PC-3 (cell line): ENCODE measurements around the gene CYLD. TPM values are rescaled to one million over a fixed set of nuclear protein-coding genes. Genes with fewer than 3 reads are reported as not detected.

ENCODE experiments used
- ATAC-seq: fragments of 200-7000 bp; cut with Tn5 transposase; 2 replicates; pipeline ENCODE4 v1.9.1; 2020; ENCODE audit warnings: mild to moderate bottlenecking, moderate library complexity
- BruUV-seq: library from RNA; stranded (reverse); fragments of 400-500 nt; replicated peaks from 2 replicates; lab custom pipeline; 2021; lab: Mats Ljungman, UMichigan
- CTCF ChIA-PET: fragments of 300-600 bp; sonication (Branson Sonifier 250); formaldehyde crosslinking; loops from one replicate; lab custom pipeline; 2022; ENCODE audit warnings: antibody characterized with exemption; lab: Charles Lee
- POLR2A ChIA-PET: fragments of 300-600 bp; sonication (Branson Sonifier 250); formaldehyde crosslinking; loops from one replicate; lab custom pipeline; 2022; ENCODE audit warnings: antibody characterized with exemption; ENCODE audit not compliant: unreplicated experiment; lab: Charles Lee
- DNase-seq: peaks from one replicate; pipeline ENCODE4 v3.0.0-alpha.2; 2015
- H2AFZ ChIP-seq: fragments of 300-600 bp; sonication (generic); 2 replicates; pipeline ENCODE4 v1.6.0; 2016; ENCODE audit warnings: antibody characterized with exemption, low read length
- H3F3A ChIP-seq: fragments of 300-600 bp; sonication (generic); one replicate; pipeline ENCODE4 v1.6.0; 2017; ENCODE audit warnings: antibody characterized with exemption, low read length, control low read depth, mild to moderate bottlenecking; ENCODE audit not compliant: unreplicated experiment
- H3K27ac ChIP-seq: fragments of 300-600 bp; sonication (generic); 2 replicates; pipeline ENCODE4 v1.5.1; 2016; ENCODE audit warnings: mild to moderate bottlenecking, low read length
- H3K27me3 ChIP-seq: fragments of 300-600 bp; sonication (generic); 2 replicates; pipeline ENCODE4 v1.6.1; 2016; ENCODE audit warnings: low read length, mixed read lengths
- H3K36me3 ChIP-seq: fragments of 300-600 bp; sonication (generic); 2 replicates; pipeline ENCODE4 v1.6.1; 2016; ENCODE audit warnings: low read depth, mixed run types, low read length, mixed read lengths
- H3K4me1 ChIP-seq: fragments of 300-600 bp; sonication (generic); 2 replicates; pipeline ENCODE4 v1.5.1; 2016; ENCODE audit warnings: low read length; ENCODE audit not compliant: insufficient read depth
- H3K4me2 ChIP-seq: fragments of 300-600 bp; sonication (generic); 2 replicates; pipeline ENCODE4 v1.6.0; 2016; ENCODE audit warnings: low read length
- H3K4me3 ChIP-seq: fragments of 300-600 bp; sonication (generic); 2 replicates; pipeline ENCODE4 v1.5.1; 2016; ENCODE audit warnings: mild to moderate bottlenecking, low read length, mixed read lengths
- H3K79me2 ChIP-seq: fragments of 300-600 bp; sonication (generic); 2 replicates; pipeline ENCODE4 v1.6.1; 2017; ENCODE audit warnings: low read length, mixed read lengths
- H3K9ac ChIP-seq: fragments of 300-600 bp; sonication (generic); 2 replicates; pipeline ENCODE4 v1.6.0; 2016; ENCODE audit warnings: mild to moderate bottlenecking, low read length
- H3K9me2 ChIP-seq: fragments of 300-600 bp; sonication (generic); replicated peaks from 2 replicates; pipeline ENCODE4 v1.6.1; 2016; ENCODE audit warnings: mixed run types, low read length, mixed read lengths
- H3K9me3 ChIP-seq: fragments of 300-600 bp; sonication (generic); 2 replicates; pipeline ENCODE4 v1.6.1; 2016; ENCODE audit warnings: low read length, mixed read lengths
- H4K20me1 ChIP-seq: fragments of 300-600 bp; sonication (generic); 2 replicates; pipeline ENCODE4 v1.6.1; 2016; ENCODE audit warnings: low read length, mixed read lengths
- CTCF ChIP-seq: fragments of 300-600 bp; sonication (generic); conservative IDR thresholded peaks from 2 replicates; pipeline ENCODE4 v1.5.1; 2017; ENCODE audit warnings: antibody characterized with exemption, low read depth, mild to moderate bottlenecking, low read length
- EZH2 ChIP-seq: fragments of 300-600 bp; sonication (generic); IDR thresholded peaks from one replicate; pipeline ENCODE4 v1.6.1; 2017; ENCODE audit warnings: antibody characterized with exemption, mild to moderate bottlenecking, low read length; ENCODE audit not compliant: unreplicated experiment
- EZH2phosphoT487 ChIP-seq: fragments of 300-600 bp; sonication (generic); IDR thresholded peaks from 2 replicates; pipeline ENCODE4 v1.6.1; 2018; ENCODE audit warnings: mild to moderate bottlenecking, antibody characterized with exemption, low read length, borderline replicate concordance
- intact Hi-C: fragments of 100-400 bp; cut with micrococcal nuclease; formaldehyde crosslinking; loops from 2 replicates; pipeline ENCODE4 v1.9.0; 2023
- total RNA-seq: library from RNA; depleted of rRNA; stranded (reverse); fragments of >200 nt; gene quantifications from 2 replicates; pipeline ENCODE4 v1.2.3, GENCODE V29; 2014

The CYLD gene
- total RNA-seq, 1 experiment from 2014 or later: 8.6 TPM

- intact Hi-C loops: loop anchor here (1.0 to 2.0 kb wide), 3 partner anchors 64 to 432 kb away; partner anchors contain the start of gene CYLD
- H2AFZ ChIP-seq: peak overlapping the region; percentile 90
- no peaks in the 10 kb centered on the region for H4K20me1 ChIP-seq
- no peaks in the 10 kb centered on the region for H3K79me2 ChIP-seq
- no peaks in the 10 kb centered on the region for H3F3A ChIP-seq
- no peak overlapping the region for H3K27ac ChIP-seq
- TF ChIP-seq EZH2phosphoT487 (no peak), EZH2 (no peak), CTCF (peak; percentile 86)
- no TSS peak for BruUV-seq
- no peaks in the 10 kb centered on the region for H3K9me2 ChIP-seq
- ChIA-PET CTCF (interaction anchor here (0.6 to 1.3 kb wide), 11 partner anchors 17 to 244 kb away, joined by 3 to 21 read pairs (median 4); partner anchors contain the start of gene CYLD), POLR2A (interaction anchor here (0.6 kb wide), 1 partner anchor 56 kb away, joined by 3 read pairs; no protein-coding TSS in a partner anchor)
- H3K27me3 ChIP-seq: no peaks in the 10 kb centered on the region
- no peaks in the 10 kb centered on the region; the same call in 1 of the 2 replicates for H3K36me3 ChIP-seq
- H3K4me3 ChIP-seq: peak overlapping the region; percentile 65
- H3K9me3 ChIP-seq: no peaks in the 10 kb centered on the region
- H3K4me2 ChIP-seq: peak overlapping the region; percentile 89
- DNase-seq (peak; percentile 84), ATAC-seq (peak; percentile 95)
- H3K9ac ChIP-seq: no peak overlapping the region
- no peaks in the 10 kb centered on the region for H3K4me1 ChIP-seq
Observed at GRCh38 chr16:50806099-50807062, 64.5 kb downstream of the CYLD start.

DNA sequence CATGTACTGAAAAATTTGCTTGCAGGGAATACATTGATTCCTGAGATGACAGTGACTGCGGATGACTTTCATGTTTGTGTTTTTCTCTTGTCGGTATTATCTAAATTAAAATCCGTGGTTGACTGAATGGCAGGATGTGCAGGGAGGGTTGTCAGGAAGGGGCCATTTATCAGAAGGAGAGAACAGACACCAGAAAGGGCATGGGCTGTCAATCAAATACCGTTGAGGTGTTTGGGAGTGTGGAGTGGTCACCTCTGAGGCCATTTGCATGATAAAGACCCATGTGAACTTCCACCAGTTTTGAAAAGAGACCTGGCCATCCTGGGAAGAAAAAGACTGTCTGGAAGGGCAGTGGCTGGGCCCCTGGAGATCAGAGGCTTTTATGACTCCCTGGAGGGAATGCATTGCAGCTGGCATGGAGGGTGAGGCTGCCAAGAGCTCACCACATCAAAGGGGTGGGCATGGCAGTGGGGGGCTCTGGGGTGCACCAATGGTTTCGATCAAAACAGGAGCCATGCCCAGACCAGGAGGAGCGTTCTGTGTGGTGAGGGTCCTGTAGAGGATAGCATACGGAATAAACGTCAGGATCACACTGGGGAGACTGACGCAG is 67.1 kb downstream of the CYLD start:
- intact Hi-C loops: no loop called here
- TF ChIP-seq EZH2phosphoT487: no peak
- TF ChIP-seq EZH2: no peak
- TF ChIP-seq CTCF: no peak
- ATAC-seq (no peak), DNase-seq (no peak)
- Histone ChIP-seq H4K20me1 (no peaks in the 10 kb centered on the region), H3K4me1 (no peaks in the 10 kb centered on the region), H3K9me3 (no peaks in the 10 kb centered on the region), H3K27ac (no peak overlapping the region), H3K9ac (no peak overlapping the region), H3K36me3 (no peaks in the 10 kb centered on the region; the same call in 1 of the 2 replicates), H3K9me2 (no peaks in the 10 kb centered on the region), H3K79me2 (no peaks in the 10 kb centered on the region), H2AFZ (no peak overlapping the region), H3K4me3 (no peak overlapping the region), H3K27me3 (no peaks in the 10 kb centered on the region), H3F3A (no peaks in the 10 kb centered on the region), H3K4me2 (no peak overlapping the region)
- ChIA-PET CTCF (no interaction called here), POLR2A (no interaction called here)
- BruUV-seq: no TSS peak
